Measurements from ENCODE around the gene NXPH1. TPM values are rescaled to one million over a fixed set of nuclear protein-coding genes. Genes with fewer than 3 reads are reported as not detected.

The NXPH1 gene
- total RNA-seq, 1 donor from 2014 or later = not detected

GRCh38 chr7:8640671-8641070 lies 207.3 kb downstream of the NXPH1 start:
- DNase-seq (no peak), ATAC-seq (ENCODE audit: low read depth) (no peak)
- intact Hi-C loops (cut with micrococcal nuclease) = no loop called here
- no peaks in the 10 kb centered on the region for H3K27me3 Mint-ChIP-seq
- H3K4me3 Mint-ChIP-seq = no peak overlapping the region
- no peak for TF ChIP-seq CTCF (IDR thresholded peaks at IDR 0.05)
- H3K36me3 Mint-ChIP-seq (ENCODE audit: low read depth) = no peaks in the 10 kb centered on the region
- H3K27ac Mint-ChIP-seq = no peak overlapping the region
- H3K9me3 Mint-ChIP-seq = peaks cover 4% of the 10 kb centered on the region
- CTCF ChIA-PET = no interaction called here
- POLR2A ChIA-PET = no interaction called here
- no peaks in the 10 kb centered on the region for H3K4me1 Mint-ChIP-seq

GRCh38 chr7:8668627-8669500 lies 235.5 kb downstream of the NXPH1 start:
- DNase-seq = no peak
- TF ChIP-seq CTCF (IDR thresholded peaks at IDR 0.05) = no peak
- Mint-ChIP-seq H3K36me3 (ENCODE audit: low read depth) (no peaks in the 10 kb centered on the region), H3K4me1 (no peaks in the 10 kb centered on the region), H3K4me3 (no peak overlapping the region), H3K27me3 (no peaks in the 10 kb centered on the region), H3K9me3 (peaks cover 10% of the 10 kb centered on the region), H3K27ac (no peak overlapping the region)
- no peak for ATAC-seq (ENCODE audit: low read depth)
- intact Hi-C loops (cut with micrococcal nuclease) = no loop called here
- ChIA-PET POLR2A (no interaction called here), CTCF (no interaction called here)

GRCh38 chr7:8669501-8669851 lies 236.1 kb downstream of the NXPH1 start:
- no peaks in the 10 kb centered on the region for H3K27me3 Mint-ChIP-seq
- no peaks in the 10 kb centered on the region for H3K36me3 Mint-ChIP-seq (ENCODE audit: low read depth)
- H3K4me1 Mint-ChIP-seq = no peaks in the 10 kb centered on the region
- no peak for TF ChIP-seq CTCF (IDR thresholded peaks at IDR 0.05)
- peaks cover 10% of the 10 kb centered on the region for H3K9me3 Mint-ChIP-seq
- no peak overlapping the region for H3K27ac Mint-ChIP-seq
- H3K4me3 Mint-ChIP-seq = no peak overlapping the region
- ATAC-seq (ENCODE audit: low read depth) (no peak), DNase-seq (no peak)
- ChIA-PET CTCF (no interaction called here), POLR2A (no interaction called here)
- intact Hi-C loops (cut with micrococcal nuclease) = no loop called here

GRCh38 chr7:8684426-8684825 lies 251.0 kb downstream of the NXPH1 start:
- intact Hi-C loops (cut with micrococcal nuclease) = no loop called here
- DNase-seq = no peak
- ATAC-seq (ENCODE audit: low read depth) = no peak
- H3K36me3 Mint-ChIP-seq (ENCODE audit: low read depth) = no peaks in the 10 kb centered on the region
- no peaks in the 10 kb centered on the region for H3K27me3 Mint-ChIP-seq
- H3K27ac Mint-ChIP-seq = no peak overlapping the region
- TF ChIP-seq CTCF (IDR thresholded peaks at IDR 0.05) = no peak
- no peaks in the 10 kb centered on the region for H3K4me1 Mint-ChIP-seq
- ChIA-PET CTCF (no interaction called here), POLR2A (no interaction called here)
- H3K9me3 Mint-ChIP-seq = no peaks in the 10 kb centered on the region
- no peak overlapping the region for H3K4me3 Mint-ChIP-seq

GRCh38 chr7:8699875-8700624 lies 266.6 kb downstream of the NXPH1 start:
- Mint-ChIP-seq H3K27ac (no peak overlapping the region), H3K4me3 (no peak overlapping the region), H3K27me3 (no peaks in the 10 kb centered on the region), H3K4me1 (no peaks in the 10 kb centered on the region), H3K9me3 (no peaks in the 10 kb centered on the region), H3K36me3 (ENCODE audit: low read depth) (no peaks in the 10 kb centered on the region)
- ChIA-PET POLR2A (no interaction called here), CTCF (no interaction called here)
- DNase-seq (no peak), ATAC-seq (ENCODE audit: low read depth) (no peak)
- no peak for TF ChIP-seq CTCF (IDR thresholded peaks at IDR 0.05)
- intact Hi-C loops (cut with micrococcal nuclease) = no loop called here
